Measurements from ENCODE around the gene GRIP1. TPM values are rescaled to one million over a fixed set of nuclear protein-coding genes. Genes with fewer than 3 reads are reported as not detected.
"Not testable (repeated sequence)": the region's sequence is repeated elsewhere in the genome, so short reads cannot be mapped to it uniquely, and the experiment has no call there.

The GRIP1 gene
- total and polyA plus RNA-seq, 2 donors (not counting 1 experiment from before 2014, with no cell fraction given): 0.12 TPM; not detected in 1

- no peak overlapping the region for H3K4me3 ChIP-seq (replicated peaks in 1 of 4; ENCODE audit: control extremely low read depth in 1 of 4, insufficient read depth in 1 of 4, low read depth in 3 of 4, low read length in 4 of 4)
- H3K4me1 ChIP-seq (ENCODE audit: control insufficient read depth, extremely low read depth, insufficient read depth, low read length): no peaks in the 10 kb centered on the region
- H3K9ac ChIP-seq (ENCODE audit: insufficient read depth, low read length): no peak overlapping the region
- no peaks in the 10 kb centered on the region for H3K27me3 ChIP-seq (ENCODE audit: control insufficient read depth, insufficient read depth, low read length)
- H2AFZ ChIP-seq (ENCODE audit: low read length): no peak overlapping the region
- TF ChIP-seq CTCF (conservative IDR thresholded peaks at IDR 0.05 in 1 of 2, IDR thresholded peaks at IDR 0.05 in 1 of 2; ENCODE audit: low read depth in 1 of 2, low read length in 2 of 2): no peak
- TF ChIP-seq EZH2 (IDR thresholded peaks at IDR 0.05; ENCODE audit: low read length, missing control alignments): no peak
- no peaks in the 10 kb centered on the region for H4K20me1 ChIP-seq (ENCODE audit: control insufficient read depth, extremely low read depth, insufficient read depth, low read length)
- no peaks in the 10 kb centered on the region for H3K9me3 ChIP-seq (ENCODE audit: control insufficient read depth, insufficient read depth, low read depth, low read length)
- H3K27ac ChIP-seq (ENCODE audit: insufficient read depth, low read length): no peak overlapping the region
- no peak for DNase-seq (ENCODE audit: low read depth in 2 of 2)
- no peak overlapping the region for H3K4me2 ChIP-seq (ENCODE audit: extremely low read depth, insufficient read depth, low read length)
- no peaks in the 10 kb centered on the region for H3K79me2 ChIP-seq (ENCODE audit: control insufficient read depth, insufficient read depth, low read length)
- no peaks in the 10 kb centered on the region for H3K36me3 ChIP-seq (ENCODE audit: control insufficient read depth, insufficient read depth, low read length)
These were observed 179.9 kb downstream of the GRIP1 start for GRCh38 chr12:66499000-66499399.

GRCh38 chr12:66498059-66498458 lies 180.8 kb downstream of the GRIP1 start:
- H2AFZ ChIP-seq (ENCODE audit: low read length); H3K4me2 ChIP-seq (ENCODE audit: extremely low read depth, insufficient read depth, low read length); H3K27ac ChIP-seq (ENCODE audit: insufficient read depth, low read length); H3K4me3 ChIP-seq (replicated peaks in 1 of 4; ENCODE audit: control extremely low read depth in 1 of 4, insufficient read depth in 1 of 4, low read depth in 3 of 4, low read length in 4 of 4); H3K9me3 ChIP-seq (ENCODE audit: control insufficient read depth, insufficient read depth, low read depth, low read length); H3K27me3 ChIP-seq (ENCODE audit: control insufficient read depth, insufficient read depth, low read length); H3K4me1 ChIP-seq (ENCODE audit: control insufficient read depth, extremely low read depth, insufficient read depth, low read length); DNase-seq (ENCODE audit: low read depth in 2 of 2); H4K20me1 ChIP-seq (ENCODE audit: control insufficient read depth, extremely low read depth, insufficient read depth, low read length); H3K79me2 ChIP-seq (ENCODE audit: control insufficient read depth, insufficient read depth, low read length); H3K36me3 ChIP-seq (ENCODE audit: control insufficient read depth, insufficient read depth, low read length); H3K9ac ChIP-seq (ENCODE audit: insufficient read depth, low read length): not testable (repeated sequence)

DNA sequence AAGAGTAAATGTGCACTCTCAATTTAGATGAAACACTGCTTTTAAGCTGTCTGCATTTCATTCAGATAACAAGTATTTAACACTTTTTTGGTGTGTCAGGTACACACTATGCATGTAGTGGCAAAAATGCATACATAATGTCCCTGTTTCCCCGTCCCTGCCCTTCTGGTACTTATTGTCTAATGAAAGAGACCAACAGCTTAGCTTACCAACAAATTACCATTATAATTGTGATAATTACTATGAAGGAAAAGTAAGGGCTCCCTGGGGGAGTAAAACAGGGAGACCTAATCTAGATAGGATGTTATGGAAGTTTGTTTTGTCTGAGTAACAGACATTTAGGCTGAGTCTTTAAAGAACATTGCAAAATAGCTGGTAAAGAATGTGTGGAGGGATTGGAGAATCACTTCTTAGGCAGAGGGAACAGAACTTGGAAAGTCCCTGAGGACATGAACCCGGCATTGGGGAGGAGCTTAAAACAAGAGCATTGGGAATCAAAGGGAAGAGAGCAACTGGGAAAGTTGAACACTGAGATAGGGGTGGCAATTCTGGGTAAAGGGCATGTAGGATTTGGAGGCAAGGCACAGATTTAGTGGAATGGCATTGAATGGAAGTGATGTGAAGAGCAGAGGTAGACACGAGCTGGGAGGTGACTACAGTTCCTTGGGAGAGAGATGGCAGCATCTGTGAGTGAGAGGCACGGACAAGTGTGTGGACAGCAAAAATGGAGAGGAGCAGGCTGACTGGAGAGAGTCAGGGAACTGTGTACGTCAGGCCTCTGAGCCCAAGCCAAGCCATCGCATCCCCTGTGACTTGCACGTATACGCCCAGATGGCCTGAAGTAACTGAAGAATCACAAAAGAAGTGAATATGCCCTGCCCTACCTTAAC lies 181.6 kb downstream of the GRIP1 start:
- no peak for TF ChIP-seq EZH2 (IDR thresholded peaks at IDR 0.05; ENCODE audit: low read length, missing control alignments)
- TF ChIP-seq CTCF (conservative IDR thresholded peaks at IDR 0.05 in 1 of 2, IDR thresholded peaks at IDR 0.05 in 1 of 2; ENCODE audit: low read depth in 1 of 2, low read length in 2 of 2): no peak
- no peak overlapping the region for H2AFZ ChIP-seq (ENCODE audit: low read length)
- H3K9ac ChIP-seq (ENCODE audit: insufficient read depth, low read length): no peak overlapping the region
- no peak for DNase-seq (ENCODE audit: low read depth in 2 of 2)
- no peaks in the 10 kb centered on the region for H3K9me3 ChIP-seq (ENCODE audit: control insufficient read depth, insufficient read depth, low read depth, low read length)
- no peaks in the 10 kb centered on the region for H3K4me1 ChIP-seq (ENCODE audit: control insufficient read depth, extremely low read depth, insufficient read depth, low read length)
- no peak overlapping the region for H3K4me2 ChIP-seq (ENCODE audit: extremely low read depth, insufficient read depth, low read length)
- H3K27me3 ChIP-seq (ENCODE audit: control insufficient read depth, insufficient read depth, low read length): no peaks in the 10 kb centered on the region
- H3K4me3 ChIP-seq (replicated peaks in 1 of 4; ENCODE audit: control extremely low read depth in 1 of 4, insufficient read depth in 1 of 4, low read depth in 3 of 4, low read length in 4 of 4): no peak overlapping the region
- H4K20me1 ChIP-seq (ENCODE audit: control insufficient read depth, extremely low read depth, insufficient read depth, low read length): no peaks in the 10 kb centered on the region
- no peak overlapping the region for H3K27ac ChIP-seq (ENCODE audit: insufficient read depth, low read length)
- no peaks in the 10 kb centered on the region for H3K79me2 ChIP-seq (ENCODE audit: control insufficient read depth, insufficient read depth, low read length)
- H3K36me3 ChIP-seq (ENCODE audit: control insufficient read depth, insufficient read depth, low read length): no peaks in the 10 kb centered on the region
